GM20000 (cell line): ENCODE data around the gene PYCR2.
"Not testable (repeated sequence)": the region's sequence is repeated elsewhere in the genome, so short reads cannot be mapped to it uniquely, and the experiment has no call there.

Experiments used
- DNase-seq: peaks from one replicate; pipeline ENCODE4 v3.0.0; 2012; ENCODE audit warnings: low spot score
- TF ChIP-seq, protein P1 (sequence below): IDR thresholded peaks from 2 replicates; pipeline ENCODE4 v1.5.1; 2012; ENCODE audit warnings: mild to moderate bottlenecking, control low read depth; ENCODE audit errors: extremely low read depth, missing control alignments

Gene PYCR2

DNA sequence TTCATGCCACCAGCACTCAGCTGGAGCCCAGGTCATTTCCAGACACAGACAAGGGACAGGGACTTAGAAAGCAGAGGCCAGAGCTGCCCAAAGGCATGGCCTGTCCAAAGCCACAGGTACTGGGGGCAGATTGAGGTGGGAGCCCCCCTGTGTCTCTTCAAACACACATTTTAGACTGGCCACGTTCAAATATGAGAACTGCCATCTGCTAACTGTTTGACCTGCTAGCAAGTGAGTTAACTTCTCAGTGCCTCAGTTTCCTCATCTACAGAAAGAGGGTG lies 17.8 kb upstream of the PYCR2 start:
- TF ChIP-seq, protein P1, sequence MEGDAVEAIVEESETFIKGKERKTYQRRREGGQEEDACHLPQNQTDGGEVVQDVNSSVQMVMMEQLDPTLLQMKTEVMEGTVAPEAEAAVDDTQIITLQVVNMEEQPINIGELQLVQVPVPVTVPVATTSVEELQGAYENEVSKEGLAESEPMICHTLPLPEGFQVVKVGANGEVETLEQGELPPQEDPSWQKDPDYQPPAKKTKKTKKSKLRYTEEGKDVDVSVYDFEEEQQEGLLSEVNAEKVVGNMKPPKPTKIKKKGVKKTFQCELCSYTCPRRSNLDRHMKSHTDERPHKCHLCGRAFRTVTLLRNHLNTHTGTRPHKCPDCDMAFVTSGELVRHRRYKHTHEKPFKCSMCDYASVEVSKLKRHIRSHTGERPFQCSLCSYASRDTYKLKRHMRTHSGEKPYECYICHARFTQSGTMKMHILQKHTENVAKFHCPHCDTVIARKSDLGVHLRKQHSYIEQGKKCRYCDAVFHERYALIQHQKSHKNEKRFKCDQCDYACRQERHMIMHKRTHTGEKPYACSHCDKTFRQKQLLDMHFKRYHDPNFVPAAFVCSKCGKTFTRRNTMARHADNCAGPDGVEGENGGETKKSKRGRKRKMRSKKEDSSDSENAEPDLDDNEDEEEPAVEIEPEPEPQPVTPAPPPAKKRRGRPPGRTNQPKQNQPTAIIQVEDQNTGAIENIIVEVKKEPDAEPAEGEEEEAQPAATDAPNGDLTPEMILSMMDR, result no peak
- no peak for DNase-seq

- TF ChIP-seq, protein P1, result no peak
- DNase-seq, result no peak
Measured at GRCh38 chr1:225941187-225941941, 17.3 kb upstream of the PYCR2 start, which contains the start of gene LEFTY2. TSS of gene LEFTY2 (minus strand) at chr1:225941220. CDS start at chr1:225941140, 80 bp downstream.

- TF ChIP-seq, protein P1, result no peak
Measured at GRCh38 chr1:225940385-225941151, 16.5 kb upstream of the PYCR2 start.

DNA sequence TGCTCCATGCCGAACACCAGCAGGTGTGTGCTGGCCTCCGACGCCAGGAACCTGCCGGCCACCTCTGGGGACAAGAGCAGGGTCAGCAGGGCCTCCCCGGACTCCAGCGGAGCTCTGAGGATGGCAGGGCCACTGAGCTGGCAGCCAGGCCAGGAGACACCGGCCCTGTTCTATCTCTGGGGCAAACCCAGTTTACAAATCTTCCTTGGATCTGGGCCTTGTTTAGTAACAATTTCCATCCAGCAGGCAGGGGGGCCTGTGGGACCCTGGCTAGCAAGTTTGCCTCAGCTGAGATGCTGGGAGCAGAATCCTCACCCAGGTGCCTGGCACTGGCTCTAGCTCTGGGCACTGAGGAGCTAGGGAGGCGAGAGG lies 15.9 kb upstream of the PYCR2 start:
- not testable (repeated sequence) for DNase-seq

More at GRCh38 chr1:225940385-225941151, 16.5 kb upstream of the PYCR2 start:
- DNase-seq, result no peak

DNA sequence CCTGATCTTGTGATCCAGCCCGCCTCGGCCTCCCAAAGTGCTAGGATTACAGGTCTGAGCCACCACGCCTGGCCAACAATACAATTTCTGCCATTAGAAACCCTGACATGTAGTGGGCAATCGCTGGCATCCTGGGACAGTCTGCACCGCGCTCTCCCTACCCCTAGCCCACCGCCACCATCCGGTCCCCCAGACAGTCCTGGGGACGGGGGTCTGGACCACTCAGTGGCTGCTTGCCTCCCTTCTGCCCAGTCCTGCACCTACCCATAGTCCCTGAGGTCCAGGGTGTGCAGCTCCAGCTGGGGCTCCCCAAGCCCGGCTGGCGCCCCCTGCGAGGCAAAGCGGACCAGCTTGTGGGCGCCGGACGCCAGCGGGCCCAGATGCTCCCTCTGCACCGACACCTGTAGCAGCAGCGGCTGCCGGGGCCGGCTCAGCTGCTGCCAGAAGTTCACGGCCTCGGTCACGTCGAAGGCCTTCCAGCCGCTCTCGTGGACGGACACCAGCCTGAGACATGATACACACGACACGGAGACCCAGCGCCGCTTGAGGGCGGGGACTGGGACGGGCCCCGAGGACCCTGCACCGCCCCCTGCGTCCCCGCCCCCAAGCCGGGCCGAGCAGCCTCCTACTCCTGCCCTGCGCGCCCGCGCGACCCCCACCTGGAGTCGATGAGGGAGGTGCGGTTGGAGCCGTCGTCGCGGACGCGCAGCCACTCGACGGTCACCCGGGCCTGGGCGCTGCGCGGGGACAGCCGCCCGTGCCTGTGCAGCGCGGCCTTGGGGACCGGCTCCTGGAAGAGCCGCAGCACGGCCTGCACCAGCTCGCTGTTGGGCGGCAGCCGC lies 15.3 kb upstream of the PYCR2 start:
- DNase-seq, result not testable (repeated sequence)

GRCh38 chr1:225937048-225937968 lies 13.3 kb upstream of the PYCR2 start:
- TF ChIP-seq, protein P1, result no peak
- no peak for DNase-seq

DNA sequence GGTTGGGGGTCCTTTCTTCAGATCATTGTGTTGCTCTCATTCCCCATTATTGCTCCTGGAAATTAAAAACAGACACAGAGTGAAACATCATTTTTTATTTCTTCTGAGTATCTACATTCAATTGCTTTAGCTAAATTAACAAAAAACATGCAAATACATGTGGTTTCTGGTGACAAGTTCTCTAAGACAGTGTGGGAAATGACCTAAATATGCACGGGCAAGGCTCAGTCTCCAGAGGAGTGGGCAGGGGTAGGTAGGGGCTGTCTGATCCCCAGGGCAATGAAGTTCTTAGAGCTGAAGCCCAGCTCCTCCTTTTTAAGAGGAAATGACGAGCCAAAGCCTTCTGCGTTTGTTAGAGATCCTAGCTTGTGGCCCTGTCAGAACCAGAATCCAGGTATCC lies 12.5 kb upstream of the PYCR2 start:
- TF ChIP-seq, protein P1, result no peak
- DNase-seq, result no peak

GRCh38 chr1:225936086-225936485 lies 12.0 kb upstream of the PYCR2 start:
- not testable (repeated sequence) for DNase-seq
